HFFc6 (cell line): ENCODE results near the gene ATG4D. TPM values are rescaled to one million over a fixed set of nuclear protein-coding genes. Genes with fewer than 3 reads are reported as not detected.
"Not testable (repeated sequence)": the region's sequence is repeated elsewhere in the genome, so short reads cannot be mapped to it uniquely, and the experiment has no call there.

Experiments
- DNase-seq: peaks from one replicate; pipeline ENCODE4 v3.0.0-alpha.2; 2018
- H3K27ac Mint-ChIP-seq: 2 replicates; pipeline ENCODE4 v1.8.0; 2020; ENCODE audit warnings: mild to moderate bottlenecking, mixed read lengths
- H3K27me3 Mint-ChIP-seq: 2 replicates; pipeline ENCODE4 v1.8.0; 2021; ENCODE audit warnings: mild to moderate bottlenecking, moderate library complexity, mixed read lengths; ENCODE audit not compliant: insufficient read depth
- H3K36me3 Mint-ChIP-seq: 2 replicates; pipeline ENCODE4 v1.8.0; 2021; ENCODE audit warnings: low read depth, mixed read lengths
- H3K4me1 Mint-ChIP-seq: 2 replicates; pipeline ENCODE4 v1.8.0; 2020; ENCODE audit warnings: low read depth, mixed read lengths
- H3K4me3 Mint-ChIP-seq: 2 replicates; pipeline ENCODE4 v1.8.0; 2020; ENCODE audit warnings: mild to moderate bottlenecking, moderate library complexity, mixed read lengths
- H3K9me3 Mint-ChIP-seq: 2 replicates; pipeline ENCODE4 v1.8.0; 2020; ENCODE audit warnings: mild to moderate bottlenecking, mixed read lengths
- CTCF ChIP-seq: fragments of 200-600 bp; sonication (generic); IDR thresholded peaks from 2 replicates; pipeline ENCODE4 v1.5.0; 2021; ENCODE audit warnings: antibody characterized with exemption, mild to moderate bottlenecking
- total RNA-seq, 6 experiments: library from RNA; stranded (reverse); fragmentation: NEBNext Ultra II Directional; extraction: Animal tissue kit (Norgen Biotek cat#: 25700); gene quantifications; 2 replicates in 1 of 6; 3 replicates in 5 of 6; pipeline ENCODE4 v1.2.3, GENCODE V29; 2021

Gene ATG4D
- total RNA-seq, 6 experiments from 2014 or later, result 19.4 to 24.5 (median 22.5) TPM

DNA sequence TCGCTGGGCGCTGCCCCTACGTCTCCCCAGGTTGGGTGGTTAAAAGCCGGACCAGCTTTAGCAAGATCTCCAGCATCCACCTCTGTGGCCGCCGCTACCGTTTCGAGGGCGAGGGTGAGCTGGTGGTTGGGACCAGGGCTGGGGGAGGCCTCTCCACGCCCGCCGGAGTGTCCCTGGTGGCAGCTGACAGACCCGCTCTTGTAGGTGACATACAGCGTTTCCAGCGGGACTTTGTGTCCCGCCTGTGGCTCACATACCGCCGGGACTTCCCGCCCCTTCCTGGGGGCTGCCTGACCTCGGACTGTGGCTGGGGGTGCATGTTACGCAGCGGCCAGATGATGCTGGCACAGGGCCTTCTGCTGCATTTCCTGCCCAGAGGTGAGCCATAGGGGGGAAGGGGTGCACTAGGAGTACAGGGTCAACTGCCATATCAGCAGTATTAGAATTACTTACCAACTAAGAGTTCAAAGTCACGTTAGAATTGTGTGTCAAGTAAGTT lies 1.1 kb downstream of the ATG4D start:
- peak overlapping the region; percentile 72 for H3K27ac Mint-ChIP-seq
- peaks cover 4% of the 10 kb centered on the region for H3K27me3 Mint-ChIP-seq
- H3K9me3 Mint-ChIP-seq, result no peaks in the 10 kb centered on the region
- no peaks in the 10 kb centered on the region; the same call in 1 of the 2 replicates for H3K36me3 Mint-ChIP-seq
- peak overlapping the region; percentile 93 for H3K4me3 Mint-ChIP-seq
- TF ChIP-seq CTCF, result no peak
- DNase-seq, result no peak
- peaks cover 8% of the 10 kb centered on the region for H3K4me1 Mint-ChIP-seq

DNA sequence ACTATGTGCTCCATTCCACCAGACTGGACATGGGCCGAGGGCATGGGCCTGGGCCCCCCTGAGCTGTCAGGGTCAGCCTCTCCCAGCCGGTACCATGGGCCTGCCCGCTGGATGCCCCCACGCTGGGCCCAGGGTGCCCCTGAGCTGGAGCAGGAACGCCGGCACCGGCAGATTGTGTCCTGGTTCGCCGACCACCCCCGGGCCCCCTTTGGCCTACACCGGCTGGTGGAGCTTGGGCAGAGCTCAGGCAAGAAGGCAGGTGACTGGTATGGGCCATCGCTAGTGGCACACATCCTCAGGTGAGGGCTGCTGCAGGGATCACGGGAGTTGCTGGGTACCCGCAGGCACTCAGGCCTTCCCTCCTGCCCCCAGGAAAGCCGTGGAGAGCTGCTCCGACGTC lies 3.1 kb downstream of the ATG4D start:
- Mint-ChIP-seq H3K4me1 (peaks cover 8% of the 10 kb centered on the region), H3K9me3 (no peaks in the 10 kb centered on the region), H3K4me3 (no peak overlapping the region), H3K27me3 (peaks cover 2% of the 10 kb centered on the region; the same call in 1 of the 2 replicates), H3K27ac (no peak overlapping the region), H3K36me3 (peaks cover 13% of the 10 kb centered on the region)
- TF ChIP-seq CTCF, result no peak
- no peak for DNase-seq

GRCh38 chr19:10548746-10549276 lies 5.1 kb downstream of the ATG4D start:
- peaks cover 8% of the 10 kb centered on the region for H3K4me1 Mint-ChIP-seq
- DNase-seq, result no peak
- peaks cover 2% of the 10 kb centered on the region; the same call in 1 of the 2 replicates for H3K27me3 Mint-ChIP-seq
- no peaks in the 10 kb centered on the region for H3K9me3 Mint-ChIP-seq
- H3K4me3 Mint-ChIP-seq, result no peak overlapping the region
- TF ChIP-seq CTCF, result no peak
- H3K27ac Mint-ChIP-seq, result no peak overlapping the region
- H3K36me3 Mint-ChIP-seq, result peaks cover 20% of the 10 kb centered on the region

- TF ChIP-seq CTCF, result no peak
- Mint-ChIP-seq H3K4me1 (peaks cover 6% of the 10 kb centered on the region), H3K36me3 (peaks cover 23% of the 10 kb centered on the region), H3K9me3 (no peaks in the 10 kb centered on the region), H3K4me3 (no peak overlapping the region), H3K27me3 (peaks cover 2% of the 10 kb centered on the region; the same call in 1 of the 2 replicates), H3K27ac (no peak overlapping the region)
- DNase-seq, result no peak
Observed at GRCh38 chr19:10549733-10550132, 6.0 kb downstream of the ATG4D start.

DNA sequence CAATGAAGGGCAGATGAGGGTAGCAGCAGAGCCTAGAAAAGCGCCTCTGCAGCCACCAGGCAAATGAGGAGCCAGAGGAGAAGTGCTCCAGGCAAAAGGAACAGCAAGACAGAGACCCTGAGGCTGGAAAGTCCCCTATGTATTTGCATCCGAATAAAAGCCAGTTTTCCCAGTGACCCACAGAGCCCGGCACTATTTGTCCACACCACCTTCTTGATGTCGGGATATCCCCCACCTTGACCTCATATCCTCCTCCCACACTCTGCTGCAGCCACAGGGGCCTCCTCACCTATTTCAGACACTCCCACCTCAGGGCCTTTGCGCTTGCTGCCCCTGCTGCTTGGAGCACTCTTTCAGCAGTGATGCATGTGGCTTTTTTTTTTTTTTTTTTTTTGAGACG lies 6.6 kb downstream of the ATG4D start:
- Mint-ChIP-seq H3K36me3 (peaks cover 24% of the 10 kb centered on the region), H3K27ac (no peak overlapping the region), H3K9me3 (no peaks in the 10 kb centered on the region), H3K4me3 (no peak overlapping the region), H3K4me1 (peaks cover under 1% of the 10 kb centered on the region; the same call in 1 of the 2 replicates), H3K27me3 (peaks cover 2% of the 10 kb centered on the region; the same call in 1 of the 2 replicates)
- no peak for TF ChIP-seq CTCF
- no peak for DNase-seq

- H3K36me3 Mint-ChIP-seq, result peaks cover 24% of the 10 kb centered on the region
- H3K4me1 Mint-ChIP-seq, H3K27ac Mint-ChIP-seq, H3K9me3 Mint-ChIP-seq, H3K27me3 Mint-ChIP-seq, DNase-seq, H3K4me3 Mint-ChIP-seq: not testable (repeated sequence)
Observed at GRCh38 chr19:10551006-10551405, 7.3 kb downstream of the ATG4D start.
